Epithelial cell of proximal tubule (primary cell): ENCODE results near the gene WSCD1. TPM values are rescaled to one million over a fixed set of nuclear protein-coding genes. Genes with fewer than 3 reads are reported as not detected.

Experiments
- DNase-seq: peaks from one replicate; pipeline ENCODE4 v3.0.0-alpha.2; 2011; ENCODE audit warnings: low read depth
- H3K4me3 ChIP-seq: 2 replicates; pipeline ENCODE4 v1.5.1; 2011; ENCODE audit warnings: low read depth, mild to moderate bottlenecking, low read length
- total RNA-seq: library from RNA; depleted of rRNA; stranded (reverse); fragments of >200 nt; gene quantifications from 2 replicates; pipeline ENCODE4 v1.2.3, GENCODE V29; 2015
- TF ChIP-seq, protein P1 (sequence below): conservative IDR thresholded peaks from 2 replicates; pipeline ENCODE4 v1.5.1; 2012; ENCODE audit warnings: low read depth, mild to moderate bottlenecking, low read length

Gene WSCD1
- total RNA-seq, 1 donor from 2014 or later, result 55.6 TPM

GRCh38 chr17:6090253-6090652 is 20.1 kb downstream of the WSCD1 start:
- no peak for DNase-seq
- TF ChIP-seq, protein P1, sequence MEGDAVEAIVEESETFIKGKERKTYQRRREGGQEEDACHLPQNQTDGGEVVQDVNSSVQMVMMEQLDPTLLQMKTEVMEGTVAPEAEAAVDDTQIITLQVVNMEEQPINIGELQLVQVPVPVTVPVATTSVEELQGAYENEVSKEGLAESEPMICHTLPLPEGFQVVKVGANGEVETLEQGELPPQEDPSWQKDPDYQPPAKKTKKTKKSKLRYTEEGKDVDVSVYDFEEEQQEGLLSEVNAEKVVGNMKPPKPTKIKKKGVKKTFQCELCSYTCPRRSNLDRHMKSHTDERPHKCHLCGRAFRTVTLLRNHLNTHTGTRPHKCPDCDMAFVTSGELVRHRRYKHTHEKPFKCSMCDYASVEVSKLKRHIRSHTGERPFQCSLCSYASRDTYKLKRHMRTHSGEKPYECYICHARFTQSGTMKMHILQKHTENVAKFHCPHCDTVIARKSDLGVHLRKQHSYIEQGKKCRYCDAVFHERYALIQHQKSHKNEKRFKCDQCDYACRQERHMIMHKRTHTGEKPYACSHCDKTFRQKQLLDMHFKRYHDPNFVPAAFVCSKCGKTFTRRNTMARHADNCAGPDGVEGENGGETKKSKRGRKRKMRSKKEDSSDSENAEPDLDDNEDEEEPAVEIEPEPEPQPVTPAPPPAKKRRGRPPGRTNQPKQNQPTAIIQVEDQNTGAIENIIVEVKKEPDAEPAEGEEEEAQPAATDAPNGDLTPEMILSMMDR, result no peak
- no peak overlapping the region for H3K4me3 ChIP-seq

- no peak for DNase-seq
- TF ChIP-seq, protein P1, result no peak
These were observed 22.2 kb downstream of the WSCD1 start for GRCh38 chr17:6092182-6092902.

GRCh38 chr17:6092903-6093468 is 22.8 kb downstream of the WSCD1 start:
- no peak overlapping the region for H3K4me3 ChIP-seq
- no peak for DNase-seq
- TF ChIP-seq, protein P1, result no peak

More at GRCh38 chr17:6092182-6092902, 22.2 kb downstream of the WSCD1 start:
- no peak overlapping the region for H3K4me3 ChIP-seq

- no peak for DNase-seq
- H3K4me3 ChIP-seq, result no peak overlapping the region
- TF ChIP-seq, protein P1, result no peak
These were observed 24.3 kb downstream of the WSCD1 start for GRCh38 chr17:6094453-6094852.

DNA sequence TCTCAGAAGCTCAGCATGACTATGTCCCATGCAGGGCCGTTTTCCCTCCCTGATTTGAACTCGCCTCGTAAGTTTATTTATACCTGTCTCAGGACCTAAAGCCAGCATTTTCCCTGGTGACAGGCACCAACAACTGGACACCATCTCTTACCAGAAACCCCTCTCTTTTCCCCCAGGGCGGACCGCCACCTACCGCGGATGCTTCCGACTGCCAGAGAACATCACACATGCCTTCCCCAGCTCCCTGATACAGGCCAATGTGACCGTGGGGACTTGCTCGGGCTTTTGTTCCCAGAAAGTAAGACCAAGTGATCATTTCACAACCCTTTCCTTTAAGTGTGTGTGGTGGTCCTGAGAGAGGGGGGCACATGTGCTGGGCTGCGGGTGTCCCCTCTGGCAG is 24.7 kb downstream of the WSCD1 start:
- TF ChIP-seq, protein P1, result no peak
- no peak for DNase-seq

GRCh38 chr17:6095501-6095900 is 25.3 kb downstream of the WSCD1 start:
- TF ChIP-seq, protein P1, result no peak
- no peak for DNase-seq
- H3K4me3 ChIP-seq, result no peak overlapping the region

More for the DNA sequence above, 24.7 kb downstream of the WSCD1 start:
- H3K4me3 ChIP-seq, result no peak overlapping the region
